ENCODE measurements around the gene CISH.

The CISH gene

GRCh38 chr3:50611464-50612233 is at the start of gene CISH:
Gene CISH (minus strand): TSS chr3:50611774. CDS start chr3:50611650, 124 bp downstream.
- DNase-seq (ENCODE audit: low read depth): peak; percentile 97
- H3K4me3 ChIP-seq (replicated peaks; ENCODE audit: low read depth, low read length): peak within 1 kb of the TSS; percentile 68
- peak; percentile 33 for TF ChIP-seq CTCF (IDR thresholded peaks at IDR 0.05; ENCODE audit: low read length, missing control alignments)

- no peak for TF ChIP-seq CTCF (IDR thresholded peaks at IDR 0.05; ENCODE audit: low read length, missing control alignments)
- H3K4me3 ChIP-seq (replicated peaks; ENCODE audit: low read depth, low read length): no peak overlapping the region
- DNase-seq (ENCODE audit: low read depth): no peak
These were observed 48.8 kb upstream of the CISH start for GRCh38 chr3:50660386-50660785.

GRCh38 chr3:50658831-50659230 is 47.3 kb upstream of the CISH start:
- no peak for DNase-seq (ENCODE audit: low read depth)
- no peak for TF ChIP-seq CTCF (IDR thresholded peaks at IDR 0.05; ENCODE audit: low read length, missing control alignments)
- no peak overlapping the region for H3K4me3 ChIP-seq (replicated peaks; ENCODE audit: low read depth, low read length)

GRCh38 chr3:50658416-50658815 is 46.8 kb upstream of the CISH start:
- no peak for DNase-seq (ENCODE audit: low read depth)
- H3K4me3 ChIP-seq (replicated peaks; ENCODE audit: low read depth, low read length): no peak overlapping the region
- no peak for TF ChIP-seq CTCF (IDR thresholded peaks at IDR 0.05; ENCODE audit: low read length, missing control alignments)

- TF ChIP-seq CTCF (IDR thresholded peaks at IDR 0.05; ENCODE audit: low read length, missing control alignments): no peak
- DNase-seq (ENCODE audit: low read depth): no peak
These were observed 46.2 kb upstream of the CISH start for GRCh38 chr3:50657816-50658215.

GRCh38 chr3:50657407-50657806 is 45.8 kb upstream of the CISH start:
- TF ChIP-seq CTCF (IDR thresholded peaks at IDR 0.05; ENCODE audit: low read length, missing control alignments): no peak
- H3K4me3 ChIP-seq (replicated peaks; ENCODE audit: low read depth, low read length): no peak overlapping the region
- DNase-seq (ENCODE audit: low read depth): no peak

More at GRCh38 chr3:50657816-50658215, 46.2 kb upstream of the CISH start:
- no peak overlapping the region for H3K4me3 ChIP-seq (replicated peaks; ENCODE audit: low read depth, low read length)
